ENCODE data around the gene SLC50A1. TPM values are rescaled to one million over a fixed set of nuclear protein-coding genes. Genes with fewer than 3 reads are reported as not detected.

The SLC50A1 gene
- total RNA-seq, 1 experiment from 2014 or later: 56.9 TPM

DNA sequence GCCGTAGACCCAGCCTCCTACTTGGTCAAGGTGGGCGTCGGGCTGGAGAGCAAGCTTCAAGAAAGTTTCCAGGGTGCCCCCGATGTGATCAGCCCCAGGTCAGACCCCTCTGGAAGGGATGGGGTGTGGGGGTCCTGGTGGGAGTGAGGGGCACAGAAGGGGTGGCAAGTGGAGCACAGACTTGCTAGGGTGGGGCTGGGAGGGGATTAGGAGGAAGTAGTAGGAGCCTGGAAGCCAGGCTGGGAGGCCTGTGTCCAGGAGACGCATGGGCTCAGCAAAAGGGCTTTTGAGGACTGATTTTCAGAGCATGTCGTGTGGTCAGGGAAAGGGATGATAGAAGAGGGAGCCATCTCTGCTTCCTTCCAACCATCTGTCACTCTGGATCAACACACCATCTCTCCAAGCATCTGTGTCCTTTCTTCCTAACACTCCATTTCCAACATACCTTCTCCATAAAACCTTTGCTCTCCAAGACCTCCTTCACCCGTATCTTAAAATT lies 46.4 kb downstream of the SLC50A1 start:
- H3K9me3 ChIP-seq: no peaks in the 10 kb centered on the region
- no peak for DNase-seq
- no peaks in the 10 kb centered on the region for H3K27me3 ChIP-seq
- no peak overlapping the region for H3K4me3 ChIP-seq
- H3K36me3 ChIP-seq: no peaks in the 10 kb centered on the region

- Histone ChIP-seq H3K9me3 (no peaks in the 10 kb centered on the region), H3K4me3 (no peak overlapping the region), H3K36me3 (no peaks in the 10 kb centered on the region), H3K27me3 (no peaks in the 10 kb centered on the region)
- no peak for DNase-seq
These were observed 48.1 kb downstream of the SLC50A1 start for GRCh38 chr1:155183775-155184221.

- no peaks in the 10 kb centered on the region for H3K9me3 ChIP-seq
- DNase-seq: no peak
- H3K4me3 ChIP-seq: no peak overlapping the region
- no peaks in the 10 kb centered on the region for H3K27me3 ChIP-seq
- H3K36me3 ChIP-seq: no peaks in the 10 kb centered on the region
These were observed 48.7 kb downstream of the SLC50A1 start for GRCh38 chr1:155184351-155184811.

GRCh38 chr1:155184835-155185782 lies 49.5 kb downstream of the SLC50A1 start:
- DNase-seq: no peak
- H3K36me3 ChIP-seq: no peaks in the 10 kb centered on the region
- H3K9me3 ChIP-seq: no peaks in the 10 kb centered on the region
- no peak overlapping the region for H3K4me3 ChIP-seq
- no peaks in the 10 kb centered on the region for H3K27me3 ChIP-seq

- Histone ChIP-seq H3K36me3 (no peaks in the 10 kb centered on the region), H3K27me3 (no peaks in the 10 kb centered on the region), H3K9me3 (no peaks in the 10 kb centered on the region), H3K4me3 (no peak overlapping the region)
- no peak for DNase-seq
These were observed 50.1 kb downstream of the SLC50A1 start for GRCh38 chr1:155185783-155186066.

GRCh38 chr1:155186067-155186793 lies 50.6 kb downstream of the SLC50A1 start:
- Histone ChIP-seq H3K27me3 (no peaks in the 10 kb centered on the region), H3K36me3 (no peaks in the 10 kb centered on the region), H3K4me3 (no peak overlapping the region), H3K9me3 (no peaks in the 10 kb centered on the region)
- DNase-seq: no peak

DNA sequence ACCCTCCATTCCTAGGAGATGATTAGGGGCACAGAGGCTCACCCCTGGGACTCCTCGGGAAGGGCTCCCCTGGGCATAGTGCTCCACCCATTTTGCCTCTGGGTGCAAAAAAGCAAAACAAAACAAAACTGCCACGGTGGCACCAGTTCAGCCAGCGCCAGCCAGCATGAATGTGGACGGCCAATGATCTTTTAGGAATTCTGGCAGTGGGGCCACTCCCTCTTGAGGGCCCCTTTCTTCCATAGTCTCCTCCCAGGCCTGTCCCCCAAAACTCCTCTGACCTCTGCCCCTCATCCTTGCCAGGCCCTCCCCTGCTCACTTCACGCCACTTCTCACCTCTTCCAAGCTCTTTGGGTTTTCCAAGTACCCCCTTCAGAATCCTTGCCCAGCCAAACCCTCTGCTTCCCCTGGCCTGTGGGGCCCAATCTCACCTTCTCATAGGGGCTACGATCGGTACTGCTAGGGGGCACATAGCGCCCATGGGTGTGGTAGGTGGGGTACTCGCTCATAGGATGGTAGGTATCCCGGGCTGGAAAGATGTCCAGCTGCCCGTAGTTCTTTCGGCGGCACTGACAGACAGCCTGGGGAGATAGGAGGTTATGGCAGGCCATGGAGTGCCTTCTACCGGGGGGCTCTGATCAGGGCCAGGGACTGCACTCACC lies 51.3 kb downstream of the SLC50A1 start:
- DNase-seq: no peak
- H3K9me3 ChIP-seq: no peaks in the 10 kb centered on the region

DNA sequence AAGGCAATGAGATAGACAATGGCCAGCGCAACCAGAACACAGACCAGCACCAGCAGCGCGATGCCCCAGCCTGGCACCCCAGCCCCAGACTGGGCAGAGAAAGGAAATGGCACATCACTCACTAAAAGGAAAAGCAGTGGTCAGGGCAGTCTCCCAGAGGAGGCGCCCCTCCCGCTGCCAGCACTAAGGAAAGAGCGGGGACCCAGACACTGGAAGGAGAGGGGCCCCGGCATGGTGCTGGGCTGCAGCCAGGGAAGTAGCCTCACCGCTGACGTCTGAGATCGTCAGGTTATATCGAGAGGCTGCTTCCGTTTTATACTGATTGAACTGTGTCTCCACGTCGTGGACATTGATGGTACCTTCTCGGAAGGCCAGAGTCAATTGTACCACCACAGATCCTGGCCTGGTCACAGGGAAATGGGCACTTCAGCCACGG lies 51.8 kb downstream of the SLC50A1 start:
- H3K27me3 ChIP-seq: no peaks in the 10 kb centered on the region
- no peak for DNase-seq
- H3K36me3 ChIP-seq: no peaks in the 10 kb centered on the region
- no peaks in the 10 kb centered on the region for H3K9me3 ChIP-seq
- H3K4me3 ChIP-seq: no peak overlapping the region

More for the DNA sequence above, 51.3 kb downstream of the SLC50A1 start:
- no peaks in the 10 kb centered on the region for H3K27me3 ChIP-seq
- no peaks in the 10 kb centered on the region for H3K36me3 ChIP-seq
- no peak overlapping the region for H3K4me3 ChIP-seq

DNA sequence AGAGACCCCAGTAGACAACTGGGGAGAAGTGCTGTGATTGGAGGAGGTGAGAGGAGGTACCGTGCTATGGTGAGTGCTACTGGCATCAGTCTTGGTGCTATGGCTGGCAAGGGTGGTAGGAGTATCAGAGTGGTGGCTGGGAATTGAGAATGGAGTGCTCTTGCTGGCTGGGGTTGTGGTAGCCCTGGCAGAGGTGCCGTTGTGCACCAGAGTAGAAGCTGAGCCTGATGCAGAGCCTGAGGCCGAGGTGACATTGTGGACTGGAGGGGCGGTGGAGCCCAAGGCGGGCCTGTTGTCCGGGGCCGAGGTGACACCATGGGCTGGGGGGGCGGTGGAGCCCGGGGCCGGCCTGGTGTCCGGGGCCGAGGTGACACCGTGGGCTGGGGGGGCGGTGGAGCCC lies 52.6 kb downstream of the SLC50A1 start:
- H3K36me3 ChIP-seq: no peaks in the 10 kb centered on the region
- H3K4me3 ChIP-seq: no peak overlapping the region
- no peaks in the 10 kb centered on the region for H3K9me3 ChIP-seq
- no peak for DNase-seq
- no peaks in the 10 kb centered on the region for H3K27me3 ChIP-seq

Other genes starting within 250 kb of the SLC50A1 start
- 68.7 and 77.6 TPM in 2 replicates for gene PMVK, start 199.1 kb upstream of the SLC50A1 start, total RNA-seq (2014; rRNA removed; shearing (Covaris generic); ENCODE audit: low replicate concordance)
- 6.9 and 16.0 TPM in 2 replicates for gene PBXIP1, start 179.8 kb upstream of the SLC50A1 start, total RNA-seq (2014; rRNA removed; shearing (Covaris generic); ENCODE audit: low replicate concordance)
- 10.3 and 16.2 TPM in 2 replicates for gene PYGO2, start 174.1 kb upstream of the SLC50A1 start, total RNA-seq (2014; rRNA removed; shearing (Covaris generic); ENCODE audit: low replicate concordance)
- gene SHC1, start 165.1 kb upstream of the SLC50A1 start, total RNA-seq (2014; rRNA removed; shearing (Covaris generic); ENCODE audit: low replicate concordance): 140 and 175 TPM in 2 replicates
- 124 and 222 TPM in 2 replicates for gene CKS1B, start 161.2 kb upstream of the SLC50A1 start, total RNA-seq (2014; rRNA removed; shearing (Covaris generic); ENCODE audit: low replicate concordance)
- 39.6 and 49.6 TPM in 2 replicates for gene FLAD1, start 152.5 kb upstream of the SLC50A1 start, total RNA-seq (2014; rRNA removed; shearing (Covaris generic); ENCODE audit: low replicate concordance)
- not detected in 2 replicates for gene LENEP, start 142.3 kb upstream of the SLC50A1 start, total RNA-seq (2014; rRNA removed; shearing (Covaris generic); ENCODE audit: low replicate concordance)
- gene ZBTB7B, start 133.1 kb upstream of the SLC50A1 start, total RNA-seq (2014; rRNA removed; shearing (Covaris generic); ENCODE audit: low replicate concordance): 25.7 and 60.5 TPM in 2 replicates
- not detected in 2 replicates for gene DCST2, start 102.1 kb upstream of the SLC50A1 start, total RNA-seq (2014; rRNA removed; shearing (Covaris generic); ENCODE audit: low replicate concordance)
- gene DCST1, start 102.0 kb upstream of the SLC50A1 start, total RNA-seq (2014; rRNA removed; shearing (Covaris generic); ENCODE audit: low replicate concordance): not detected in 2 replicates
- gene ADAM15, start 84.5 kb upstream of the SLC50A1 start, total RNA-seq (2014; rRNA removed; shearing (Covaris generic); ENCODE audit: low replicate concordance): 189 and 285 TPM in 2 replicates
- 12.0 and 13.0 TPM in 2 replicates for gene EFNA4, start 72.1 kb upstream of the SLC50A1 start, total RNA-seq (2014; rRNA removed; shearing (Covaris generic); ENCODE audit: low replicate concordance)
- 0.64 and 3.0 TPM in 2 replicates for gene EFNA3, start 57.0 kb upstream of the SLC50A1 start, total RNA-seq (2014; rRNA removed; shearing (Covaris generic); ENCODE audit: low replicate concordance)
- gene EFNA1, start 8.0 kb upstream of the SLC50A1 start, total RNA-seq (2014; rRNA removed; shearing (Covaris generic); ENCODE audit: low replicate concordance): 0.37 and 4.1 TPM in 2 replicates
- 48.9 TPM in 1 of 2 replicates, not detected in the other for gene DPM3, start 4.7 kb downstream of the SLC50A1 start, total RNA-seq (2014; rRNA removed; shearing (Covaris generic); ENCODE audit: low replicate concordance)
- gene KRTCAP2, start 37.5 kb downstream of the SLC50A1 start, total RNA-seq (2014; rRNA removed; shearing (Covaris generic); ENCODE audit: low replicate concordance): 220 and 236 TPM in 2 replicates
- gene TRIM46, start 38.0 kb downstream of the SLC50A1 start, total RNA-seq (2014; rRNA removed; shearing (Covaris generic); ENCODE audit: low replicate concordance): not detected in 2 replicates
- 9.1 and 11.0 TPM in 2 replicates for gene THBS3, start 72.0 kb downstream of the SLC50A1 start, total RNA-seq (2014; rRNA removed; shearing (Covaris generic); ENCODE audit: low replicate concordance)
- gene MTX1, start 72.8 kb downstream of the SLC50A1 start, total RNA-seq (2014; rRNA removed; shearing (Covaris generic); ENCODE audit: low replicate concordance): 97.2 and 100 TPM in 2 replicates
- gene ENTREP3, start 119.6 kb downstream of the SLC50A1 start, total RNA-seq (2014; rRNA removed; shearing (Covaris generic); ENCODE audit: low replicate concordance): 7.7 and 9.2 TPM in 2 replicates
- 116 TPM in 2 replicates for gene SCAMP3, start 126.5 kb downstream of the SLC50A1 start, total RNA-seq (2014; rRNA removed; shearing (Covaris generic); ENCODE audit: low replicate concordance)
- 21.8 and 28.3 TPM in 2 replicates for gene CLK2, start 137.7 kb downstream of the SLC50A1 start, total RNA-seq (2014; rRNA removed; shearing (Covaris generic); ENCODE audit: low replicate concordance)
- gene HCN3, start 141.6 kb downstream of the SLC50A1 start, total RNA-seq (2014; rRNA removed; shearing (Covaris generic); ENCODE audit: low replicate concordance): 0.10 and 1.2 TPM in 2 replicates
- gene PKLR, start 165.6 kb downstream of the SLC50A1 start, total RNA-seq (2014; rRNA removed; shearing (Covaris generic); ENCODE audit: low replicate concordance): not detected in 2 replicates
- gene FDPS, start 173.0 kb downstream of the SLC50A1 start, total RNA-seq (2014; rRNA removed; shearing (Covaris generic); ENCODE audit: low replicate concordance): 267 and 286 TPM in 2 replicates
- 22.9 and 27.0 TPM in 2 replicates for gene RUSC1, start 185.0 kb downstream of the SLC50A1 start, total RNA-seq (2014; rRNA removed; shearing (Covaris generic); ENCODE audit: low replicate concordance)